Kidney (tissue), 14 donors: ENCODE data around the gene MANSC1. TPM values are rescaled to one million over a fixed set of nuclear protein-coding genes. Genes with fewer than 3 reads are reported as not detected.
A peak's percentile ranks its signal among the peaks of the same experiment; 100 is the strongest.

ENCODE experiments used
- DNase-seq, 5 donors: peaks; one replicate each; pipeline ENCODE4 v3.0.0-alpha.2; 2013 to 2020
- FAIRE-seq: peaks from 2 replicates; lab custom pipeline; 2012; peaks lifted over from hg19 to GRCh38; lab: Jason Lieb, UNC
- H3K27ac ChIP-seq, 2 donors: one replicate each; pipeline ENCODE4 v1.7.0; 2013; ENCODE audit warnings: low read depth in 2 of 2, low read length in 2 of 2, inconsistent platforms in 1 of 2
- H3K27me3 ChIP-seq: one replicate; pipeline ENCODE4 v1.7.1; 2013; ENCODE audit warnings: low read length, inconsistent platforms; ENCODE audit not compliant: control insufficient read depth, insufficient read depth
- H3K36me3 ChIP-seq, 3 donors: one replicate each; pipeline versions ENCODE4 v1.7.0 to v1.7.1; 2013; ENCODE audit warnings: low read length in 3 of 3, control low read depth in 1 of 3, inconsistent platforms in 1 of 3; ENCODE audit not compliant: insufficient read depth in 3 of 3, control insufficient read depth in 2 of 3
- H3K4me1 ChIP-seq, 3 donors: one replicate each; pipeline versions ENCODE4 v1.7.0 to v1.7.1; 2013; ENCODE audit warnings: low read length in 3 of 3, inconsistent platforms in 1 of 3, low read depth in 1 of 3; ENCODE audit not compliant: control insufficient read depth in 2 of 3, insufficient read depth in 2 of 3
- H3K4me3 ChIP-seq, 3 donors: one replicate each; pipeline versions ENCODE4 v1.7.0 to v1.8.1; 2013; ENCODE audit warnings: low read length in 3 of 3, control low read depth in 1 of 3, inconsistent platforms in 1 of 3
- H3K9ac ChIP-seq, 3 donors: one replicate each; pipeline versions ENCODE4 v1.7.0 to v1.7.1; 2013; ENCODE audit warnings: low read length in 3 of 3, control low read depth in 1 of 3, inconsistent platforms in 1 of 3
- H3K9me3 ChIP-seq, 3 donors: one replicate each; pipeline versions ENCODE4 v1.7.0 to v1.7.1; 2013; ENCODE audit warnings: low read length in 3 of 3, control low read depth in 1 of 3, inconsistent platforms in 1 of 3; ENCODE audit not compliant: control insufficient read depth in 2 of 3, insufficient read depth in 1 of 3
- intact Hi-C: fragments of 100-400 bp; cut with DNase I; formaldehyde crosslinking; loops from one replicate; pipeline ENCODE4 v1.11.1; 2022
- polyA plus RNA-seq: library from polyadenylated mRNA; stranded (reverse); fragments of 350-450 nt; fragmentation: Illumina TruSeq; extraction: RNeasy Lipid Tissue Mini Kit (QIAGEN cat#74804); gene quantifications from one replicate; pipeline ENCODE4 v1.2.3, GENCODE V29; 2014; ENCODE audit warnings: low read depth, low replicate concordance; ENCODE audit not compliant: insufficient read depth
- total RNA-seq: library from RNA; stranded (reverse); fragmentation: NEBNext Ultra II Directional; extraction: Animal tissue kit (Norgen Biotek cat#: 25700); gene quantifications from one replicate; pipeline ENCODE4 v1.2.1, GENCODE V29; 2021
- TF ChIP-seq, protein P1 (sequence below): IDR thresholded peaks from 3 replicates; pipeline ENCODE4 v1.5.1; 2012; ENCODE audit warnings: mild to moderate bottlenecking, moderate library complexity, borderline replicate concordance; ENCODE audit not compliant: insufficient read depth; ENCODE audit errors: extremely low read depth
- donor health status: control.
- donor health status: control.
- donor health status: control.
- donor health status: control.
- donor health status: control.
- donor health status: DM: yes; HTN: yes; CAD: no.
- donor health status: Normal renal cell carcinoma (clear cell type).

The MANSC1 gene
- total and polyA plus RNA-seq, 2 donors from 2014 or later = 14.1 to 38.7 TPM

GRCh38 chr12:12350868-12351463 lies 924 bp upstream of the MANSC1 start:
- H3K27ac ChIP-seq = no peak overlapping the region
- DNase-seq (peak in 2 of 5 donors; percentile 32 to 34), FAIRE-seq (no peak)

GRCh38 chr12:12338527-12339168 lies 11.4 kb downstream of the MANSC1 start:
- intact Hi-C loops = loop anchor here (10.0 kb wide), 1 partner anchor 254 kb away; no protein-coding TSS in a partner anchor
- no peak for FAIRE-seq
- peak overlapping the region in 1 of 2 donors; percentile 45 for H3K27ac ChIP-seq
- no peaks in the 10 kb centered on the region for H3K27me3 ChIP-seq
- DNase-seq = peak in 1 of 5 donors; percentile 23
- H3K9me3 ChIP-seq = no peaks in the 10 kb centered on the region
- no peak overlapping the region for H3K9ac ChIP-seq
- no peaks in the 10 kb centered on the region for H3K36me3 ChIP-seq
- no peak overlapping the region for H3K4me3 ChIP-seq
- no peaks in the 10 kb centered on the region for H3K4me1 ChIP-seq
- TF ChIP-seq, protein P1, sequence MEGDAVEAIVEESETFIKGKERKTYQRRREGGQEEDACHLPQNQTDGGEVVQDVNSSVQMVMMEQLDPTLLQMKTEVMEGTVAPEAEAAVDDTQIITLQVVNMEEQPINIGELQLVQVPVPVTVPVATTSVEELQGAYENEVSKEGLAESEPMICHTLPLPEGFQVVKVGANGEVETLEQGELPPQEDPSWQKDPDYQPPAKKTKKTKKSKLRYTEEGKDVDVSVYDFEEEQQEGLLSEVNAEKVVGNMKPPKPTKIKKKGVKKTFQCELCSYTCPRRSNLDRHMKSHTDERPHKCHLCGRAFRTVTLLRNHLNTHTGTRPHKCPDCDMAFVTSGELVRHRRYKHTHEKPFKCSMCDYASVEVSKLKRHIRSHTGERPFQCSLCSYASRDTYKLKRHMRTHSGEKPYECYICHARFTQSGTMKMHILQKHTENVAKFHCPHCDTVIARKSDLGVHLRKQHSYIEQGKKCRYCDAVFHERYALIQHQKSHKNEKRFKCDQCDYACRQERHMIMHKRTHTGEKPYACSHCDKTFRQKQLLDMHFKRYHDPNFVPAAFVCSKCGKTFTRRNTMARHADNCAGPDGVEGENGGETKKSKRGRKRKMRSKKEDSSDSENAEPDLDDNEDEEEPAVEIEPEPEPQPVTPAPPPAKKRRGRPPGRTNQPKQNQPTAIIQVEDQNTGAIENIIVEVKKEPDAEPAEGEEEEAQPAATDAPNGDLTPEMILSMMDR = no peak

More at GRCh38 chr12:12350868-12351463, 924 bp upstream of the MANSC1 start:
- Histone ChIP-seq H3K9ac (peak overlapping the region in 1 of 3 donors; percentile 65), H3K36me3 (no peaks in the 10 kb centered on the region), H3K27me3 (no peaks in the 10 kb centered on the region), H3K4me1 (peaks cover 0 to 5% (median 4%) of the 10 kb centered on the region in 3 donors), H3K4me3 (peak overlapping the region in 2 of 3 donors; percentile 74 to 75), H3K9me3 (no peaks in the 10 kb centered on the region)
- TF ChIP-seq, protein P1 = no peak
- intact Hi-C loops = no loop called here

- H3K36me3 ChIP-seq = no peaks in the 10 kb centered on the region
- H3K9me3 ChIP-seq = no peaks in the 10 kb centered on the region
- intact Hi-C loops = loop anchor here (10.0 kb wide), 1 partner anchor 252 kb away; no protein-coding TSS in a partner anchor
- DNase-seq (no peak), FAIRE-seq (no peak)
- H3K27ac ChIP-seq = no peak overlapping the region
- no peak overlapping the region for H3K9ac ChIP-seq
- peaks cover 0 to 5% (median 4%) of the 10 kb centered on the region in 3 donors for H3K4me1 ChIP-seq
- H3K27me3 ChIP-seq = no peaks in the 10 kb centered on the region
- TF ChIP-seq, protein P1 = no peak
- no peak overlapping the region for H3K4me3 ChIP-seq
Measured at GRCh38 chr12:12336511-12336910, 13.5 kb downstream of the MANSC1 start.
